ENCODE measurements around the gene USP49. TPM values are rescaled to one million over a fixed set of nuclear protein-coding genes. Genes with fewer than 3 reads are reported as not detected.

USP49 gene
- total RNA-seq, 2 experiments from 2014 or later = 1.3 TPM

- H3K4me3 Mint-ChIP-seq = no peak overlapping the region
- H3K9me3 Mint-ChIP-seq = no peaks in the 10 kb centered on the region
- intact Hi-C loops (cut with DNase I, micrococcal nuclease) = no loop called here
- Histone ChIP-seq H3K4me3 (ENCODE audit: low read length) (no peak overlapping the region), H3K36me3 (ENCODE audit: insufficient read depth, low read length) (no peaks in the 10 kb centered on the region), H3K4me1 (ENCODE audit: insufficient read depth, low read length) (no peaks in the 10 kb centered on the region), H3K27me3 (ENCODE audit: control insufficient read depth in 1 of 2, insufficient read depth in 2 of 2, low read length in 2 of 2) (no peaks in the 10 kb centered on the region), H3K27ac (ENCODE audit: low read depth in 1 of 2, low read length in 2 of 2) (no peak overlapping the region), H3K9me3 (ENCODE audit: control insufficient read depth in 1 of 2, insufficient read depth in 1 of 2, low read length in 2 of 2) (no peaks in the 10 kb centered on the region)
- H3K27ac Mint-ChIP-seq = no peak overlapping the region
- no peaks in the 10 kb centered on the region for H3K4me1 Mint-ChIP-seq (ENCODE audit: low read depth)
- DNase-seq (no peak), ATAC-seq (ENCODE audit: poor library complexity) (no peak)
- ChIA-PET POLR2A (no interaction called here), CTCF (no interaction called here)
- no peak for TF ChIP-seq CTCF (IDR thresholded peaks at IDR 0.05)
- H3K36me3 Mint-ChIP-seq (ENCODE audit: low read depth) = no peaks in the 10 kb centered on the region
- no peaks in the 10 kb centered on the region for H3K27me3 Mint-ChIP-seq
Observed at GRCh38 chr6:41763470-41763869, 131.7 kb downstream of the USP49 start.

GRCh38 chr6:41759905-41760579 lies 135.1 kb downstream of the USP49 start:
- no peaks in the 10 kb centered on the region for H3K36me3 Mint-ChIP-seq (ENCODE audit: low read depth)
- DNase-seq = no peak
- Histone ChIP-seq H3K36me3 (ENCODE audit: insufficient read depth, low read length) (no peaks in the 10 kb centered on the region), H3K27me3 (ENCODE audit: control insufficient read depth in 1 of 2, insufficient read depth in 2 of 2, low read length in 2 of 2) (no peaks in the 10 kb centered on the region), H3K27ac (ENCODE audit: low read depth in 1 of 2, low read length in 2 of 2) (no peak overlapping the region), H3K4me3 (ENCODE audit: low read length) (no peak overlapping the region), H3K4me1 (ENCODE audit: insufficient read depth, low read length) (no peaks in the 10 kb centered on the region), H3K9me3 (ENCODE audit: control insufficient read depth in 1 of 2, insufficient read depth in 1 of 2, low read length in 2 of 2) (no peaks in the 10 kb centered on the region)
- ChIA-PET POLR2A (no interaction called here), CTCF (no interaction called here)
- no peak for TF ChIP-seq CTCF (IDR thresholded peaks at IDR 0.05)
- H3K4me3 Mint-ChIP-seq = no peak overlapping the region
- ATAC-seq (ENCODE audit: poor library complexity) = no peak
- no peaks in the 10 kb centered on the region for H3K4me1 Mint-ChIP-seq (ENCODE audit: low read depth)
- intact Hi-C loops (cut with DNase I, micrococcal nuclease) = no loop called here
- H3K27me3 Mint-ChIP-seq = no peaks in the 10 kb centered on the region
- no peak overlapping the region for H3K27ac Mint-ChIP-seq
- H3K9me3 Mint-ChIP-seq = no peaks in the 10 kb centered on the region

- POLR2A ChIA-PET = no interaction called here
- Mint-ChIP-seq H3K27me3 (no peaks in the 10 kb centered on the region), H3K36me3 (ENCODE audit: low read depth) (no peaks in the 10 kb centered on the region), H3K4me3 (no peak overlapping the region), H3K27ac (no peak overlapping the region), H3K4me1 (ENCODE audit: low read depth) (no peaks in the 10 kb centered on the region), H3K9me3 (no peaks in the 10 kb centered on the region)
- no peaks in the 10 kb centered on the region for H3K4me1 ChIP-seq (ENCODE audit: insufficient read depth, low read length)
- H3K36me3 ChIP-seq (ENCODE audit: insufficient read depth, low read length) = no peaks in the 10 kb centered on the region
- H3K27me3 ChIP-seq (ENCODE audit: control insufficient read depth in 1 of 2, insufficient read depth in 2 of 2, low read length in 2 of 2) = no peaks in the 10 kb centered on the region
- no peak for DNase-seq
- intact Hi-C loops (cut with DNase I, micrococcal nuclease) = no loop called here
- TF ChIP-seq CTCF (IDR thresholded peaks at IDR 0.05) = no peak
- CTCF ChIA-PET = no interaction called here
- no peak overlapping the region for H3K27ac ChIP-seq (ENCODE audit: low read depth in 1 of 2, low read length in 2 of 2)
- H3K4me3 ChIP-seq (ENCODE audit: low read length) = no peak overlapping the region
- H3K9me3 ChIP-seq (ENCODE audit: control insufficient read depth in 1 of 2, insufficient read depth in 1 of 2, low read length in 2 of 2) = no peaks in the 10 kb centered on the region
- no peak for ATAC-seq (ENCODE audit: poor library complexity)
Observed at GRCh38 chr6:41759106-41759904, 135.9 kb downstream of the USP49 start.

Data from CD4-positive, alpha-beta T cell (primary cell).